Activated gamma-delta T cell (primary cell): ENCODE data around the gene MFAP4.

ENCODE experiments used
- DNase-seq: peaks from one replicate; lab custom pipeline; 2025; lab: John Stamatoyannopoulos, UW

Gene MFAP4

GRCh38 chr17:19333736-19334290, 53.2 kb downstream of the MFAP4 start:
- DNase-seq, result no peak
